BE2C (cell line): ENCODE data around the gene AGAP4.
"Not testable (repeated sequence)": the region's sequence is repeated elsewhere in the genome, so short reads cannot be mapped to it uniquely, and the experiment has no call there.

Experiments used
- DNase-seq: peaks from one replicate; pipeline ENCODE4 v3.0.0-alpha.2; 2020
- H3K27me3 ChIP-seq: fragments of 250-450 bp; sonication (Bioruptor Pico); 2 replicates; pipeline ENCODE4 v1.5.1; 2020; ENCODE audit warnings: mild to moderate bottlenecking
- H3K36me3 ChIP-seq: fragments of 250-450 bp; sonication (Bioruptor Pico); 2 replicates; pipeline ENCODE4 v1.5.1; 2020; ENCODE audit warnings: mild to moderate bottlenecking
- H3K4me1 ChIP-seq: fragments of 250-450 bp; sonication (Bioruptor Pico); 2 replicates; pipeline ENCODE4 v1.5.1; 2020
- H3K4me3 ChIP-seq: 2 replicates; pipeline ENCODE4 v1.5.1; 2011; ENCODE audit warnings: low read depth, low read length
- H3K9me3 ChIP-seq: fragments of 250-450 bp; sonication (Bioruptor Pico); 2 replicates; pipeline ENCODE4 v1.5.1; 2020

AGAP4 gene

DNA sequence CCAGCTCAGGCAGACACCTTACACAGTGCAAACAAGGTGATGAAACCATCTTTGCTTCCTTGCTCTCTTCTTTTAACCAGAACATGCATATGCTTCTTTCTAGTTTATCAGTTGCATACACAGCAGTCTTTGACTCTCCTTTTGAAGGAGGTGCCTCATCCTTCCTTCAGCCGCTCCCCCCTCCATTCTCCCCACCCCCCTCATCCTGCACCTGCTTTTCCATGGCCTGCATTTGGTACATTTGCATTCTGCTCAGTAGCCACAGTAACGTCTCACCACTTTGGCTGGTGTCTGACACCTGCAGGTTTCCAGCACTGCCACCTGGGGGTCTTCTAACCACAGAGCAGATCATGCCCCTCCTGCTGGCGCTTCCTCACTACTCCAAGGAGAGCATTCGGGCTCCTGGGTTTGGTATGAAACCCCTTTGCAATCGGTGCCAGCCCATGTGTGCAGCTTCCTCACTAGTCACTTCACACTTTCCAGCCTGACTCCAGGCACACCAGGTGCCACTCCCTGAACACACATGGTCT is 60.0 kb downstream of the AGAP4 start:
- not testable (repeated sequence) for H3K4me3 ChIP-seq, H3K36me3 ChIP-seq, H3K4me1 ChIP-seq, H3K27me3 ChIP-seq, DNase-seq, H3K9me3 ChIP-seq

DNA sequence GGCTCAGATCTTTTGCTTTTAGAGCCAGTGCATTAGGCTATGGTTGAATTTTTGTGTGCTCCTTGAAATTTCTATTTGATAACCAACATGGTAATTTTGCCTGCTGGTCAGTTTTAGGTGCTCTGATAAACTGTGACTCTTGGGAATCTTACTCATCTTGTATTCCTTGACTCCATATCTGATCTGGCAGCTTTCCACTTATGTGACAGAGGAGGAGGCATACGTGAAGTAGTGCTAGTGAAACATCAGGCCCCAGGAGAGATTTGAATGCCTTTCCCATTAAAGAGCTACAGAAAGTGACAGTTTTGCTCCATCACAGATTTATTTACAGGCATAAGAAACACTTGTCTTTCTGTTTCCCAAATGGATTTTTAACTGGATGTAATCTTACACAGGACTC is 61.1 kb downstream of the AGAP4 start:
- not testable (repeated sequence) for H3K4me3 ChIP-seq, H3K27me3 ChIP-seq, DNase-seq, H3K36me3 ChIP-seq, H3K4me1 ChIP-seq, H3K9me3 ChIP-seq
